Measurements from ENCODE around the gene LYRM4.

DNA sequence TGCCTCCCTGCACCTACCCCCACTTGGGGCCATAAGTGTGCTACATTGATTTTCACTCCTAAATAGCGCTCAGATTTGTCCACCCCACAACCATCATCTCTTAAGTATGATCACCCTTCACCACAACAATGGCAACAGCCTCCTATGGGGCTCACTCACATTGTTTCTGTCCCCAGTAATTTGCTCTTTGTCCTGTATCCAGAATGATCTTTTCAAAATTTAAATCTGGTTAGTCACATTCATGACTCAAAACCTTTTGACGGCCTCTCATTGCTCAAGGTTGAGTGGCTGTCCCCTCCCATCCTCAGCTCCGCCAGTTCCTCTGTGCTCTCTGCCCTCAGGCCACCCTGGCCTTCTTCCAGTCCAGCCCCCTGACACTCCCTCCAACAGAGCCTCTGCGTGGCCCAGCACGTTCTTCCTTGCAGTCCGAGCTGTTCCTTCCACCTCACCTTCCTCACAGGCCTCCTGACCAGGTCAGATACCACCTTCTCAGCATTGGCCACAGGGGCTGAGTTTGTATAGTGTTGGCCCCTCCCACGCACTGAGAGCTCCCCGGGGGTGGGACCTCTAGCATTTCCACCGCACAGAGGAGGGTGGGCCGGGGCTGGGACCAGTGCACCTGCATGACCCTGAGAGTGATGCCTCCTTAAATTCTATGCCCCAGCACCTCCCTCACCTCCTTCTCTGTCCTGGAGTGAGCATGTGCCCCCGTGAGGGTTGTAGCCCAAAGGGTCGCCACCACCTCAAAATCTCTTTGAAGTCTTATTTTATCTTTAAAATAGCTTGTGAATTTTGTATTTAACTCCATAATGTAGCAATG, 178.1 kb downstream of the LYRM4 start:
- TF ChIP-seq, protein P1, sequence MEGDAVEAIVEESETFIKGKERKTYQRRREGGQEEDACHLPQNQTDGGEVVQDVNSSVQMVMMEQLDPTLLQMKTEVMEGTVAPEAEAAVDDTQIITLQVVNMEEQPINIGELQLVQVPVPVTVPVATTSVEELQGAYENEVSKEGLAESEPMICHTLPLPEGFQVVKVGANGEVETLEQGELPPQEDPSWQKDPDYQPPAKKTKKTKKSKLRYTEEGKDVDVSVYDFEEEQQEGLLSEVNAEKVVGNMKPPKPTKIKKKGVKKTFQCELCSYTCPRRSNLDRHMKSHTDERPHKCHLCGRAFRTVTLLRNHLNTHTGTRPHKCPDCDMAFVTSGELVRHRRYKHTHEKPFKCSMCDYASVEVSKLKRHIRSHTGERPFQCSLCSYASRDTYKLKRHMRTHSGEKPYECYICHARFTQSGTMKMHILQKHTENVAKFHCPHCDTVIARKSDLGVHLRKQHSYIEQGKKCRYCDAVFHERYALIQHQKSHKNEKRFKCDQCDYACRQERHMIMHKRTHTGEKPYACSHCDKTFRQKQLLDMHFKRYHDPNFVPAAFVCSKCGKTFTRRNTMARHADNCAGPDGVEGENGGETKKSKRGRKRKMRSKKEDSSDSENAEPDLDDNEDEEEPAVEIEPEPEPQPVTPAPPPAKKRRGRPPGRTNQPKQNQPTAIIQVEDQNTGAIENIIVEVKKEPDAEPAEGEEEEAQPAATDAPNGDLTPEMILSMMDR (IDR thresholded peaks at IDR 0.05) = no peak
- TF ChIP-seq EZH2 (IDR thresholded peaks at IDR 0.05; ENCODE audit: borderline replicate concordance, insufficient read depth, low read depth, low read length, poor library complexity, severe bottlenecking) = no peak
